ENCODE measurements around the gene SPOCK1.

Gene SPOCK1

DNA sequence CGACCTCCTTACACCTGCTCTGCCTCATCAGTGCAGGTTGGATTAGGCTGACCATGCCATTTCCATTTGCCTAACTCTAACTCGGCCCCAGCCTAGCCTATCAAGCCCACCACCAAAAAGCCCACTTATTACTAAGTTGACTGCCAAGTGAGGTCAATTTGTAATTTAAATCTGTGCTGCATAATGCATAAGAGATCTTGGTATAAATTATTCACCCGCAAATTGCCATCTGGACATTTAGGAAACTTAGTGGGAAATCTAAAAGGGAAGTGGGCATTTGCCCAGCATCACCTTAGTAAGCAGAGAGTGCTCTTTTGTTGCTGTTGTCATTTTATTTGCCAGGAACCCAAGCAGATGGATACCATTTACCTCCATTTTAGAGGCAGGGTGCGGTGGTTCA, 143.0 kb downstream of the SPOCK1 start:
- DNase-seq = no peak

DNA sequence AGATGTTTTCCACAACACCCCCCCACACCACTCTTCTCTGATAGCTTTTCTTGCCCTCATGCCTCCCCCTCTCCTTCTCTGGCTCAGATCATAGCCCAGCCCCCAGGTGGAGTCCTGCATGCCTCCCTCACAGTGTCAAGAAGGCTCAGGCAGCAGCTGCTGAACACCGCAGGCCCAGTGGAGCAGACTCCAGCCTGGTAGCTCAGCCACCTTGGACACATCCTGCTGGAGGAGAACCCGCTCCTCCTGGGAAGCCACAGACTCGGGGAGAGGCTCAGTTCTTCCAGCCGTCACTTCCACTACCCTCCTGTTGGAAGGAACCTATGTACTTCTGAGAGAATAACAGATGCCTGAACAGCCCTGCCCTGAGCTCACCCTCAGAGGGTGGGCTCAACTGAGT, 143.4 kb downstream of the SPOCK1 start:
- DNase-seq = no peak

DNA sequence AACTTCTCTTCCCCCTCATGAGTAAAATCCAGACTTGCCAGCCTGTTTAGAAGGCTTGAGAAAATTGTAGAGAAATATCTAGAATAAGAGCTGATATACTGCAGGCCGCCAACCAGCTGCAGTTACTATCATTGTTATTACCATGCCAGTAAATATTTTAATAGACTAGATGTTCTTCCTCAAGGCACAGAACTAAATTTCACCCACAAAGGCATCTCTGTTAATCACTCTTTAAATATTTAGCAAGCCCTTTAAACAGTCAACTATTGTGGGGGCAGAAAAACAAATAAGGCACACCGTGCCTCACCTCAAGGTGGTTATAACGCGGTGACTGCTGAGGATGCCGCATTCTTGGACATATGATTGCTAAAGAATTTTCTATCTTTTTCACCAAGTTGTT, 147.0 kb downstream of the SPOCK1 start:
- DNase-seq = no peak

DNA sequence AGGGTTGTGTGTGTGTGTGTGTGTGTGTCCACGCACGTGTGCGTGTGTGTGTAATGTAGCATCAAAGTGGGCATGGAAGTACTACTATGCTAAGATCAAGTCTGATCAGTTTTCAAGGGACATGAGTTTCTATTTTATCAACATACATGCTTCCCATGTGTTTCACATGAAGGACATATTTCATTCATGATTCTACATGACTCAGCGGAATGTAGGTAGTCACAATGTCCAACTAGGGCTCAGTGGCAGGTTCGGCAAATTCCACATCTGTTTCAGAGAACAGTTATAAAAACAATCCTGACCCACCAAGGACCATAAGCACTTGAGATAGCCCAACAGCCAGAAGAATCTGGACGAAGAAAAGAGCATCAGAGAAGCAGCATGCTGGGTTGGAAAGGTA, 148.3 kb downstream of the SPOCK1 start:
- no peak for DNase-seq

DNA sequence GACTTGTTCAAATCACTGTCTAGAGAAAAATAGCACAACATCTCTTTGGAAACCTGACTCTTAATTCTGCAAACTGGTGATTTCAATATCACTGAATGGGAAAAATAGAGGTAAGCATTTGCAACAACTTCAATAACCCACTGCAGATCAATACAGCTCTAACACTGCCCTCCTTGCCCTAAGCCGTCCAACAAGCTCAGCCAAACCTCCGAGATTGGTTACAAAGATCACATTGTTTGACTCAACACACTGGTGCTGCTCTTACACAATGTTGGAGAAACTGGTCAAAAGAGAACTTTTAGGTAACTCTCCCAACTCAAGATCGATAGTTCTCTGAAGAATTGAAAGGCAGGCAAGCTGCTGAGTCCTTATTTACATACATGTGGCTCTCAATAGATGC, 150.4 kb downstream of the SPOCK1 start:
- DNase-seq = no peak

DNA sequence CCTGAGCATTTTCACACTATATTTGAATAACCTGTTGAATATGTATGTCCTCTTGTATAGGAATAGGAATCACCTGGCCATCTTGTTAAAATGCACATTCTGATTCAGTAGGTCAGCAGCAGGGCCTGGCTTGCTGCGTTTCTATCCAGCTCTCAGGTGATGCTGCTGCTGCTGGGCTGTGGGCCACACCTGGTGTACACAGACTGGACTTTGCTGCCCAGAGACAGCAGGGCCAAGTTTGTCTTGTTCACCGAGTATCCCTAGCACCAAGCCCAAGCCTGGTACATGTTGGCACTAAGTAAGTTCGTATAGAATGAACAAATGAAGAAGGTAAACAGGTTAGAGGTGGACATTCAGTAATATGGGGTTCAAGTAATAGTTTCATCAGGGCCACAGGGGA, 151.3 kb downstream of the SPOCK1 start:
- DNase-seq = no peak

DNA sequence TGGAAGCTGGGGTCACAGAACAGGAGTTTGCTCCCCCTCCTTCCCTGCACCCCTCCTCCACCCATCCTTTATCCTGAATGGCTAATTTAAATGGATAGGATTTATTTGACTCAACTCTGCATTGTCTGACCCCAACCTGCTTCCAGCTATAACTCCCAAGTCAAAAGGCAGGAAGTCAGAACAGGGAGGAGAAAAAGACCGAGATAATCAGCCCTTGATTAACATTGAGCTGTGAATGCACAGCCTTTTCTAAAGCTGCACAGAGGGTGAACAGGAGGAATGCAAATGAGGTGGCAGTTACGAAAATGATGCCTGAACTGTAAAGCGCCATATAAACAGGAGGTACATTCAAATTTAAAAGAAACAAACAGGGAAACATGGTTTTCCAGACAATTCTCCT, 152.8 kb downstream of the SPOCK1 start:
- no peak for DNase-seq

DNA sequence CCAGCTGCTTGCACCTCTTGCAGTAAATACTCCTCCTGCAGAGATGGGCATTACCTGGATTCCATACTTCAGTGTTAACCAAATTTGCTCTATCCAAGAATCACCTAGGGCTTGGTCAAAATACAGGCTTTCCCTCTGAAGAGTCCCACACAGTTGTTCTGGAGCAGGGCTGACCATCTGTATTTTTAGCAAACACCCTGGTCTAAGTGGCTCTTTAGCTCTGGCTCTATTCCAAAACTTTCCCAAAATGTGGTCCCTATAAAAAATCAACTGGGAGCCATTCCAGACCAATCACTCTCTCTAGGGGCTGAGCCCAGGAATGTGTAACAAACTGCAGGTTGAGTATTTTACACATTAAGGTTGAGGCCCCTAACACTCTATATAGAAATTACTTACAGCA, 153.7 kb downstream of the SPOCK1 start:
- DNase-seq = no peak

DNA sequence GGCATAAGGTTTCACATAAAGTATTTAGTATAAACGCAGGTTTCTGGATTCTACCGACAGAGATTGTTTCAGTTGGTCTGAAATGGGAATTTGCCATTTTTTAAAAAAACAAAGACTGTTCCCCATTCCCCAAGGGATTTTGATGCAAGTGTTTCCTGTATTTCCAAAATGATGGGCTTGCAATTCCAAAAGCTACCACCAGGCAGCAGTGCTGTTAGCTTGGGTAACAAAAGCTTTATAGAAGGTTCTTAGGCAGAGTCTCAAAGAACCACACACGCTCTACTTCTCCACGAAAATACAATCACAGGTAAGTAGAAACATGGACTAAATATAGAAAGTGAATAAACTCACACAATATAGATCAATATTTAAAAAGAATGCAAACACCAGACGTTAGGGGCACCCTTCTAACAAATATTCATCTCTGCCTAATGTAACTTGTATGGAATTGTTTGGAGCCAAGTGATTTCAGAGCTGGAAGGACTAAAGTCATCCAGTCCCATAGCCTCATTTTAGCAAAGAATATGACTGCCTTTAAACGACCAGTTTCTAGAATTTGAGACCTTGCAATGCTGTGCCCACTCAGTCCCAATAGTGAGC, 154.3 kb downstream of the SPOCK1 start:
- DNase-seq = no peak

DNA sequence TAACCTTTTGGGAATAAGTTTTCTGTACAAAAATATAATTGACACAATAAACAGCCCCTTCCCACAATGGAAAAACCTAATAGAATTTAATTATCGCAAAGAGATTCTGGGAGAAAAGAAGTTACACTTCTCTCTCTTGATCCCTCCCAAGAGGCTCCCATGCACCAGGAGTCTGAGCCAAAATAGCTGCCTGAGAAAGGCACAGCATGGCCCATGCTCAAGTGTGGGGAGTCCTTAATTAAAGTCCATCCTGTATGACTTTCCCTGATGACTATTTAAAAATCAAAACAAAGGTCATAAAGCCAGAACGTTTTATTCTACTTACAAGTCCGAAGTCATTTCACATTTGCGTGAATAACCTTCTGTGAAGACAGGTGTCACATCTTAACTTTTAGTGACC, 155.1 kb downstream of the SPOCK1 start:
- DNase-seq = no peak

DNA sequence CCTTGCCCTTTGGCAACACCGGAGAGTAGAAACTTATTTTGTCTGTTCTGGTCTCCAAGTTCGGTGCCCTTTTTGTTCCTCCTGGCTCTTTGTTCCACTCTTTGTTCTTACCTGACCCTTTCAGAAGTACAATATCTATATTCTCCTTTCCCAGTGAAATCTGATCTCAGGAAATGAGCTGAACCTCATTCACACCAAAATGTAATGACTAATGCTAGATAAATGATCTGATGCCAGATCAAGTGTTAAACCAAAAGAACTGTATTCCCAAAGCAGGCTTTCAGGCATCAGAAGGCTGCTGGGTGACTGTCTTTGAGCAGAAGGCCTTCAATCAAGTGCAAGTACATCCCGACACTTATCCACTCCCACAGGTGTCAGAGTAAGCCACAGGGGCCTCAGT, 156.4 kb downstream of the SPOCK1 start:
- DNase-seq = no peak

DNA sequence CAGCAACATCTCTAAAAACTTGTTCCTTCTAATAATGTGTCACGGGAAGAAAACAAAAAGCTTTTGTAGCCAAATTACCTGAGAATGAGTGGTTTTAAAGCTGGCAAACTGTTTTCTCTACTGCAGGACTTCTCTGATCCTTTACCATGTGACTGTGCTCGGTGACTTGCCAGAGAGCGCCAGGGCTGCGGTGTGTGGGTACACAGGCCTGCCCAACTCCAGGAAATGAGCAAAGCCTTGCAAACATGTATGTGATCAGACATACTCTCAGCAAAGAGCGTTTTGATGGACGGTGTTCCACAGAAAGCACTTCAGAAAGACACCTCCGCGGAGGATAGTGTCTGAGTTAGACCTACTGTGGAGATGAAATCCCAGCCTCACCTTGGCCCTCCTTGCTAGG, 157.3 kb downstream of the SPOCK1 start:
- no peak for DNase-seq

DNA sequence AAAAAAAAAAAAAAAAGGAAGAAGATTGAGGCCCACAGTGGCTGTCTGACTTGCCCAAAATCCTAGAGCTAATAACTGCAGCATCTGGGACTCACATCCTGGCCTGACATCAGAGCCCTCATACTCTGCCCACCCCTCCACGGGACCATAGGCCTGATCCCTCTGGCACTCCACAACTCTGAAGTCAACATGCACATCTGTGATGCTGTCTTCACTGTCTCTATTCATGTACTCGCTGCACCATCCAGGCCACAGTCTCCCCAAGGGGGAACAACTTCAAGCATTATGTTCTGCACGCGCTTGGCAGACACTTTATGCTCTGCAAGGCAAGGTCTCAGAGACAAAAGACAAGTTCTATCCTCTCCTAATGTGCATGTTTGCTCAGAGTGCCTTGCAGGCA, 158.2 kb downstream of the SPOCK1 start:
- no peak for DNase-seq

DNA sequence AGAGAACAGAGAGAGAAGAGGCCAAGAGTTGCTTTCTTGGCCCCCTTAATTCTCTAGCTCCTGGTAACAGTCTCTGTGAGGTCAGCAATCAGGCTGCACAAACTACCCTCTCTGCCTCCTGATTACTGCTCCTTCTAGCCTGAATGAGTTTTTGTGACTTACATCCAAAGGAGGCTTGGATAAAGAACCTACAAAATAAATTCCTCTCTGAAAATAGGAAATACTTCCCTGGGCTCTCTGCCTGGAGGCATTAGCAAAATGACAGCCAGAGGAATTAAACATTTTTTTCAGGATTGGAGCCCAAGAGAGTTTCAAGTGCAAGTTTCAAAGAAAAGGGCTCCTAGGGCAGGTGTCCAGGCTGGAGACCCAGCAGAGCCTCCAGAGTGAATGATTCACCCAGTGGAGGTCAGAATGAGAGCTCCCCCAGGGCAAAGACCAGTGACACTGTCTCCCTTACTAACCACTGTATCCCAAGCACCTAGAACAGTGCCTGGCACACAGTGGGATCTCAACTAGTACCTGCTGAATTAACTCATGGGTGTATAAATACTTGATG, 162.5 kb downstream of the SPOCK1 start:
- no peak for DNase-seq

DNA sequence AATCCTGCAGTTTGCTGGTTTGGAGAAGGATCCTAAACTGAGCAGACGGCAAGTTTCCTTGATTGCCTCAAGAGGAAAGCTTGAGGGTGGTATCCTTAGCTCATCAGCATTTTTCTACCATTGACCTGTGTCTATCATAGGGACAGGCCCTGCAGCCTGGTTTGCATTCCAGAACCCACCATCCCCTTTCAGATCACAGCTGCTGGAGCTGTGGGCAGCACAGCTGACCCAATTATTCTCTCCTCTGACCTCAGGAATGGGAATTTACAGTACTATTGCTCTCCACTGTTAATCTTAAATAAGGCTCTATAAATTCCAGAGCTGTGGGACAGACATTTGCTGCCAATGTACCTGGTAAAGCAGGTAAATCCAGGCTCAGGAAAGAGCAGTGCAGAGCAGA, 163.0 kb downstream of the SPOCK1 start:
- DNase-seq = no peak

DNA sequence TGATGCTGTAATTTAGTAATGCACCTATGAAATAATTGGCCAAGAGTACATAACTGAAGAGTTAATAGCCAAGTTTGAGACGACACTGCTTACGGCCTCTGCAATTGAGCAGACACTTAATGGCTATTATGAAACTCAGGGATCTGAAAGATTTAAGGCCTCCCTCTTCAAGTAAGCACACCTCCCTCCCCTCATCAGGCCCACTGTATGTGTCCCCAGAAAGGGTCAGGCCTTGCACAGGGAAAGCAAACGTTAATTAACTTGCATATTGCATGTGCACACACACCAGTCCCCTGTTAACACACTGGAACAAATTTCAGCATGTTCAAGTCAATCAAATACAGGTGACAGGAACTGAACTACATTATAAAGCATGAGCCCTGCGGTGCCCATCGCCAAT, 163.6 kb downstream of the SPOCK1 start:
- no peak for DNase-seq

DNA sequence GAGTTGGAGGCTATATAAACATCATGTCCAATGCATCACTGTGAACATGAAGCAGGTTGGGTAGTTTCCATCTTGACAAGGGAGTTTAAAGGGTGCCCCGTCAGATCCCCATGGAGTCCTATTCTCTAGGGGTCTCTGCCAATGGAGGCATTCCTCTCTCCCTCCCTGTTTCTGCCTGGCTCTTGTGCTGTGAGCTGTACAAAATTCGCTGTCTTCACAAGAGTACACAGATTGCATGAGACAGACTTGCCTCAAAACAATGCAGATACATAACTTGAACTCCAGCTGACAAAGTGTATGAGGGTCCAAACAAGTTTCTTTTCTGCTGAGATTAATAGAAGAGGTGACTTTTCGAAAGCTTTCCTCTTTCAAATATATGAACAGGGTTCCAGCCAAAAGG, 165.2 kb downstream of the SPOCK1 start:
- no peak for DNase-seq

DNA sequence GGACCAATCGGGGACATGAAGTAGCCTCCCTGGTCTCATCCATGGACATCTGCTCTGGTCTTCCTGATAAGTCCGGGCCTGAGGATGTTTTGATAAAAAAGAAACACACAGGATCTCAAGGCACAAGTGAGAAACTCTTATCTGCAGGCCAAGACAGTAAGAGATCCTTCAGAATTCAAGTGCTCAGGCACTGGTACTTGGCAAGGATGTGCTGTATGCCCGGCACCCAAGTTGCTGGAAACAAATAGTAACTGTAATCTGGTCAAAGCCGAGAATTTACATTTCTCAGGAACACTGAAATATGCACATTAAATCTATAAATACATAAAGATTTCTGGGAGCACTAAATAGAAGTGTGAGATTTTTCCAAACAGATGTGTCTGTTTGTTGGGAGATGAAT, 165.7 kb downstream of the SPOCK1 start:
- DNase-seq = no peak

DNA sequence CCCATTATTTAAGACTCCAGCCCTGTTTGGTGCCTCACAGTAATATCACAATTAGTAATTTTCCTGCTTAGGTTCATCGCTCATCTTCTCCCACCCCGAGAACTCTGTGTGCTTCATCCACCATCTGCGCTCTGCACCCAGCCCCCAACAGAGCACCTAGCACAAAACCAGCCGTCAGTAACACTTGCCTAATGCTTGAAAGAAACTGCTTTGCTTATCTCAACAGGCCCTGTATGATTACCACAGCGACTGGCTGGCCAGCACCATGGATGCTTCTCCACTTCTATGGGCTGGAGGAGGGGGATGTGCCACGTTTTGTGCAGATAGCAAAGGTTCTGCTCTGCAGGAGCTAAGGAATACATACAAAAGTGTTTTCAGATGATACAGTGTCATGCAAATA, 166.8 kb downstream of the SPOCK1 start:
- no peak for DNase-seq

DNA sequence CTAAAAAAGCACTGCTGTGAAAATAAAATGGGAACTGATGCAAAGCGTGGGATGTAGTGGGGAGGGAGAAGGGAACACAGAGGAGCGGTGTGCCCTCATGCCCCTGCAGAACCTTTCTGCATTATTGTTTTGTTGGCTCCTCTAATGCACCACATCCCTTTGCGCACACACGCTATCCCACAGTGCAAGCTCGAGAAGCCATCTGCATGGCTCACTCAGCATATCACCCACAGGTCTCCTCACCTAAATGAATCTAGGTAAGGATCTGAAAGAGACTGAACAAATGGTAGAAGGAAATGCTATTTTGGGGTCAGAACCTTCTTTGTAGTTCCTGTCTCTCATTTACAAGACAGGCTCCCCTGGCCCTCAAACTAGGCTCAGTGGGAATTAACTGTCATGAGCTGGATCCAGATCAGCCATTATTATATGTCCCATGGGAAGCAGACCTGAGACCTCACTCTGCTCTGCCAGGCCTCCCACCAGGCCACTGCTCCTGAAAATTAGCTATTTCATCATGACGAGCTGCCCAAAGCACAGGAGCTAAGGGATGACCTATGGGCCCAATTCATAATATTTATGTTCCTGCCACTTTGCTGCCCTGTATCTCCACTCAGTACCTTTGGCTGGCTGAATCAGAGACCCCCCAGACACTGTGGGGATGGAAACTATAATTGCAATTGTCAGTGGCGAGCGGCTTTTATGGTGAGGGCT, 169.4 kb downstream of the SPOCK1 start:
- DNase-seq = no peak

DNA sequence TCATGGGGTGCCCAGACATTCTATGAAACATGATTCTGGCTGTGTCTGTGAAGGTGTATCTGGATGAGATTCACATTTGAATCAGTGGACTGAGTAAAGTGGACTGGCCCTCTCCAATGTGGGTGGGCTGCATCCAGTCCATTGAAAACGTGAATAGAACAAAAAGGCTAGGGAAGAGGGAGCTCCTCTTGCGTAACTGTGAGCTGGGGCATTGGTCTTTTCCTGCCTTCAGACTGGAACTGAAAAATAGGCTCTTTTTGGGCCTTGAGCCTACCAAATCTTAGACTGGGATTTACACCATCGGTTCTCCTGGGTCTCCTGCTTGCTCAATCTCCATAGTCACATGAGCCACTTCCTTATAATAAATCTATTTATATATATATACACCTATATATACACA, 170.1 kb downstream of the SPOCK1 start:
- DNase-seq = no peak

DNA sequence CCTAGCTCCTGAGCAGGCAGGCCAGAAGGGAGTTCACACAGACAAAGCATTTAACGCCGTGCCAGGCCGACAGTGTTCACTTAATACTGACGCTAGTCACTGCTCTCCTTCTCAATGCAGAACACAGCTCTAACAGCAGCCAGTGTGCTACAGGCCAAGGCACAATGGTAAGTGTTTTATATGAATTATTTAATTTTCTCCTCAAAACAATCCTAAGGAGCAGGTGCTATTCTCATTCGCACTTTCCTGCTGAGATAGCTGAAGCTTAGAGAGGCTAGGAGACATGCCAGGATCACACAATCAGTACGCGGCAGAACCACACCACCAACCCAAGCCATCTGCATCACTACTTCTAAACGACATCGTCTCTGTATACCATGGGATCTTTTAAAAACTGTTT, 170.7 kb downstream of the SPOCK1 start:
- no peak for DNase-seq

DNA sequence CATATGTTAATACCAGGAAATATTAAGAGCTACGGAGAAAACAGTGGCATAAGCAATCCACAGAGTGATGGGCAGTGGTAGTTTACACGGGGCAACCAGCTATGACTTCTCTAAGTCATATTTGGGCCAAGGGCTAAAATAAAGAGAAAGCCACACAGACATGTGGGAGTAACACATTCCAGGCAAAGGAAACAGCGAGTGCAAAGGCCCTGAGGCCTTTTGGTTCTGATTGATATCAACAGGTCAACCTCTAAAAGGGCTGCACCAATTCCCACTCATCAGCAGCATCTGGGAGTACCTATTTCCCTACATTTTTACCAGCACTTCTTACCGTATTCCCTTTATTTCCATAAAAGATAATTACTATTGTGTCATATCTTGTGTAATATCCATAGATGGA, 173.4 kb downstream of the SPOCK1 start:
- no peak for DNase-seq

DNA sequence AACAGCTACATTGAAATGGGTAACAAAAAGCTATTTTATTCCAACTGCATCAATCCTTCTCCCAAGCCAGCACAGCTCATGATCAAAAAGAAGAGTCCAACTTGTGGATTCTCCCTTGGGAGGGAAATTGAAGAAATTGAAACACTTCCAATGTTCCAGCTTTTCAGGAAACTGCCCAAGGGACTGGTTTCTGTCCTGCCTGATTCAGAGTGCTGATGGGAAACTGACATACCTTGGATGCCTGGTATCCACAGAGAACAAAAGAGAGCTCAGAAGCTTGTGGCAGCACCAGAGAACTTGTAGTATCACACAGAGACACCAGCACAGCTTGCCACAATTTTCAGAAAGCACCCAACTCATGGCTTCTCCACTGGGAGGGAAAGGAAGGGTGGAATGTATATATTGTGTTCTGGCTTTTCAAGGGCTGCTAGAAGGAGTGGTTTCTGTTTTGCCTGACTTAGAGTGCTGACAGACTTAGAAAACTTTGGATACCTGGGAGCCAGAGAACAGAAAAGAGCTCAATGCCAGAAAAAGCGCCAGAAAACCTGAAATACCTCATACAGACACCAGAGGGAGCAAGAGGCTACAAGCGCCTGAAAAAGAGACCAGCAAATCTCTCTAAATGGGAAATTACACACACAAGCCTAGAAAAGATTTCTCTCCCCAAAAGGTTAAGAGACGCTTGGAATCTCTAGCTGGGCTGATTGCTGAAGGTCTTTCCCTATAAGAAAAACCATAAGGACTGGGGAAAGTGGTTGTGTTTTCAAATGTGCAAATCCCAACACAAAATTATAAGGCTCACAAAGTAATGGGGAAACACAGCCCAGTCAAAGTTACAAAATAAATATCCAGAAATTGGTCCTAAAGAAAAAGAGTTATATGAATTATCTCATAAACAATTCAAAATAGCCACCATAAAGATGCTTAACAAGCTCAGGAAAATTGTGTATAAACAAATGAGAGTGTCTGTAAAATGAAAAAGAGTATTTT, 178.8 kb downstream of the SPOCK1 start:
- peak in 1 of 2 donors; percentile 25 for DNase-seq

Data from CD4-positive, alpha-beta T cell treated with Interleukin-4 for 1 hour (primary cell).